Measurements from ENCODE around the gene CNPY4.

Gene CNPY4

GRCh38 chr7:100082978-100083377 lies 36.5 kb upstream of the CNPY4 start:
- Histone ChIP-seq H3K4me3 (ENCODE audit: low read length) (peak overlapping the region; percentile 44), H3K36me3 (ENCODE audit: control insufficient read depth, low read depth, low read length) (peaks cover 15% of the 10 kb centered on the region), H3K27ac (ENCODE audit: low read length) (peak overlapping the region; percentile 87)

GRCh38 chr7:100085515-100085914 lies 33.9 kb upstream of the CNPY4 start:
- Histone ChIP-seq H3K4me3 (ENCODE audit: low read length) (no peak overlapping the region), H3K9me3 (ENCODE audit: control insufficient read depth, low read depth, low read length) (no peaks in the 10 kb centered on the region), H3K27me3 (ENCODE audit: control insufficient read depth, insufficient read depth, low read length) (no peaks in the 10 kb centered on the region), H3K36me3 (ENCODE audit: control insufficient read depth, low read depth, low read length) (peaks cover 3% of the 10 kb centered on the region), H3K27ac (ENCODE audit: low read length) (no peak overlapping the region), H3K4me1 (ENCODE audit: control insufficient read depth, low read depth, low read length) (peaks cover 9% of the 10 kb centered on the region), H3K9ac (ENCODE audit: low read length) (no peak overlapping the region)

More at GRCh38 chr7:100082978-100083377, 36.5 kb upstream of the CNPY4 start:
- H3K27me3 ChIP-seq (ENCODE audit: control insufficient read depth, insufficient read depth, low read length): no peaks in the 10 kb centered on the region
- H3K9ac ChIP-seq (ENCODE audit: low read length): peak overlapping the region; percentile 61
- H3K4me1 ChIP-seq (ENCODE audit: control insufficient read depth, low read depth, low read length): peaks cover 9% of the 10 kb centered on the region
- H3K9me3 ChIP-seq (ENCODE audit: control insufficient read depth, low read depth, low read length): no peaks in the 10 kb centered on the region

- H3K9ac ChIP-seq (ENCODE audit: low read length): no peak overlapping the region
- H3K9me3 ChIP-seq (ENCODE audit: control insufficient read depth, low read depth, low read length): no peaks in the 10 kb centered on the region
- H3K27me3 ChIP-seq (ENCODE audit: control insufficient read depth, insufficient read depth, low read length): no peaks in the 10 kb centered on the region
- peaks cover 9% of the 10 kb centered on the region for H3K4me1 ChIP-seq (ENCODE audit: control insufficient read depth, low read depth, low read length)
- H3K36me3 ChIP-seq (ENCODE audit: control insufficient read depth, low read depth, low read length): peaks cover 17% of the 10 kb centered on the region
- H3K27ac ChIP-seq (ENCODE audit: low read length): no peak overlapping the region
- no peak overlapping the region for H3K4me3 ChIP-seq (ENCODE audit: low read length)
Measured at GRCh38 chr7:100087055-100087750, 32.2 kb upstream of the CNPY4 start.

- Histone ChIP-seq H3K4me1 (ENCODE audit: control insufficient read depth, low read depth, low read length) (peaks cover 4% of the 10 kb centered on the region), H3K36me3 (ENCODE audit: control insufficient read depth, low read depth, low read length) (peaks cover 26% of the 10 kb centered on the region), H3K9me3 (ENCODE audit: control insufficient read depth, low read depth, low read length) (no peaks in the 10 kb centered on the region), H3K27me3 (ENCODE audit: control insufficient read depth, insufficient read depth, low read length) (no peaks in the 10 kb centered on the region), H3K9ac (ENCODE audit: low read length) (peak overlapping the region; percentile 88), H3K4me3 (ENCODE audit: low read length) (peak overlapping the region; percentile 80), H3K27ac (ENCODE audit: low read length) (peak overlapping the region; percentile 62)
Measured at GRCh38 chr7:100088095-100088620, 31.3 kb upstream of the CNPY4 start.

GRCh38 chr7:100088621-100089457 lies 30.6 kb upstream of the CNPY4 start, which contains the start of gene COPS6:
Gene COPS6 (plus strand): TSS chr7:100088969. CDS start chr7:100088991, 22 bp downstream.
- Histone ChIP-seq H3K4me1 (ENCODE audit: control insufficient read depth, low read depth, low read length) (no peaks in the 10 kb centered on the region), H3K27ac (ENCODE audit: low read length) (peak within 1 kb of the TSS; percentile 62), H3K36me3 (ENCODE audit: control insufficient read depth, low read depth, low read length) (peaks cover 33% of the 10 kb centered on the region), H3K4me3 (ENCODE audit: low read length) (peak within 1 kb of the TSS; percentile 80), H3K27me3 (ENCODE audit: control insufficient read depth, insufficient read depth, low read length) (no peaks in the 10 kb centered on the region), H3K9me3 (ENCODE audit: control insufficient read depth, low read depth, low read length) (no peaks in the 10 kb centered on the region), H3K9ac (ENCODE audit: low read length) (peak within 1 kb of the TSS; percentile 88)

GRCh38 chr7:100089458-100090196 lies 29.8 kb upstream of the CNPY4 start:
- H3K9ac ChIP-seq (ENCODE audit: low read length): peak overlapping the region; percentile 88
- no peak overlapping the region for H3K27ac ChIP-seq (ENCODE audit: low read length)
- H3K4me1 ChIP-seq (ENCODE audit: control insufficient read depth, low read depth, low read length): no peaks in the 10 kb centered on the region
- no peaks in the 10 kb centered on the region for H3K9me3 ChIP-seq (ENCODE audit: control insufficient read depth, low read depth, low read length)
- H3K36me3 ChIP-seq (ENCODE audit: control insufficient read depth, low read depth, low read length): peaks cover 41% of the 10 kb centered on the region
- H3K27me3 ChIP-seq (ENCODE audit: control insufficient read depth, insufficient read depth, low read length): no peaks in the 10 kb centered on the region
- H3K4me3 ChIP-seq (ENCODE audit: low read length): peak overlapping the region; percentile 80

- H3K4me3 ChIP-seq (ENCODE audit: low read length): no peak overlapping the region
- H3K27ac ChIP-seq (ENCODE audit: low read length): no peak overlapping the region
- no peaks in the 10 kb centered on the region for H3K9me3 ChIP-seq (ENCODE audit: control insufficient read depth, low read depth, low read length)
- no peaks in the 10 kb centered on the region for H3K27me3 ChIP-seq (ENCODE audit: control insufficient read depth, insufficient read depth, low read length)
- no peak overlapping the region for H3K9ac ChIP-seq (ENCODE audit: low read length)
- H3K4me1 ChIP-seq (ENCODE audit: control insufficient read depth, low read depth, low read length): no peaks in the 10 kb centered on the region
- peaks cover 52% of the 10 kb centered on the region for H3K36me3 ChIP-seq (ENCODE audit: control insufficient read depth, low read depth, low read length)
Measured at GRCh38 chr7:100090527-100091410, 28.7 kb upstream of the CNPY4 start.

- H3K27me3 ChIP-seq (ENCODE audit: control insufficient read depth, insufficient read depth, low read length): no peaks in the 10 kb centered on the region
- H3K4me1 ChIP-seq (ENCODE audit: control insufficient read depth, low read depth, low read length): no peaks in the 10 kb centered on the region
- no peak overlapping the region for H3K27ac ChIP-seq (ENCODE audit: low read length)
- no peaks in the 10 kb centered on the region for H3K9me3 ChIP-seq (ENCODE audit: control insufficient read depth, low read depth, low read length)
- H3K9ac ChIP-seq (ENCODE audit: low read length): no peak overlapping the region
- H3K4me3 ChIP-seq (ENCODE audit: low read length): no peak overlapping the region
- H3K36me3 ChIP-seq (ENCODE audit: control insufficient read depth, low read depth, low read length): peaks cover 61% of the 10 kb centered on the region
Measured at GRCh38 chr7:100091411-100092181, 27.8 kb upstream of the CNPY4 start.

GRCh38 chr7:100093054-100093453 lies 26.4 kb upstream of the CNPY4 start:
- H3K4me1 ChIP-seq (ENCODE audit: control insufficient read depth, low read depth, low read length): no peaks in the 10 kb centered on the region
- no peaks in the 10 kb centered on the region for H3K27me3 ChIP-seq (ENCODE audit: control insufficient read depth, insufficient read depth, low read length)
- H3K9me3 ChIP-seq (ENCODE audit: control insufficient read depth, low read depth, low read length): no peaks in the 10 kb centered on the region
- no peak overlapping the region for H3K9ac ChIP-seq (ENCODE audit: low read length)
- H3K4me3 ChIP-seq (ENCODE audit: low read length): no peak overlapping the region
- H3K27ac ChIP-seq (ENCODE audit: low read length): no peak overlapping the region
- peaks cover 75% of the 10 kb centered on the region for H3K36me3 ChIP-seq (ENCODE audit: control insufficient read depth, low read depth, low read length)

GRCh38 chr7:100093498-100093897 lies 25.9 kb upstream of the CNPY4 start:
- no peak overlapping the region for H3K27ac ChIP-seq (ENCODE audit: low read length)
- H3K4me3 ChIP-seq (ENCODE audit: low read length): no peak overlapping the region
- H3K27me3 ChIP-seq (ENCODE audit: control insufficient read depth, insufficient read depth, low read length): no peaks in the 10 kb centered on the region
- no peaks in the 10 kb centered on the region for H3K4me1 ChIP-seq (ENCODE audit: control insufficient read depth, low read depth, low read length)
- no peak overlapping the region for H3K9ac ChIP-seq (ENCODE audit: low read length)
- H3K9me3 ChIP-seq (ENCODE audit: control insufficient read depth, low read depth, low read length): no peaks in the 10 kb centered on the region
- peaks cover 79% of the 10 kb centered on the region for H3K36me3 ChIP-seq (ENCODE audit: control insufficient read depth, low read depth, low read length)

Measured in iPS-18a (cell line).